Esophagus muscularis mucosa (tissue), 3 donors: ENCODE results near the gene PRR5.

Experiments used
- CTCF ChIP-seq, 3 experiments: fragments of 200-600 bp in 2 of 3; fragments of 450-650 bp in 1 of 3; sonication (generic) in 2 of 3; IDR thresholded peaks; one replicate each; pipeline ENCODE4 v1.5.1; 2017 to 2019; ENCODE audit warnings: antibody characterized with exemption in 3 of 3, mild to moderate bottlenecking in 2 of 3, moderate library complexity in 1 of 3
- POLR2A ChIP-seq: fragments of 450-650 bp; IDR thresholded peaks from one replicate; pipeline ENCODE4 v1.6.1; 2017; ENCODE audit warnings: antibody characterized with exemption, moderate library complexity, mild to moderate bottlenecking, low read depth
- POLR2AphosphoS5 ChIP-seq, 2 donors: sonication (generic); formaldehyde crosslinking; IDR thresholded peaks; one replicate each; pipeline ENCODE4 v1.6.1; 2017; ENCODE audit warnings: antibody characterized with exemption in 2 of 2

DNA sequence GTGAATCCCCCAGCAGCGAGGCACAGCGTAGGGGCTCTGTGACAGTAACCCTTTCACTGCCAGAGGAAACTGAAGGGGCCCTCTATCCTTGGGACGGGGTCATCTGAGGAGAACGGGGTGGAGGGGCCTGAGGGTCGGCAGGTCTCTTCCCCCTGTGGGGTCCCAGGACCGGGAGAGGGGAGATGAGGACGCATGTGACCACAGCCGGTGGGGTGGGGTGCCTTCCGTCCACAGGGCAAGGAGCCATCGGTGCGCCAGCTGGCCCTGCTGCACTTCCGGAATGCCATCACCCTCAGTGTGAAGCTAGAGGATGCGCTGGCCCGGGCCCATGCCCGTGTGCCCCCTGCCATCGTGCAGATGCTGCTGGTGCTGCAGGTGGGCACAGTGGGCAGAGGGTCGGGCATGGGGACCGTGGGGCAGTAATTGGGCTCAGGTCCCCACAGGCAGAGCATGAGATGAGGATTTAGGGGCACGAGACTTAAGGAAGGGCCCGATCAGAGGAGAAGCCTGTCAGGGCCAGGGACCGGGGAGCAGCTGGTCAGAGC is 30.1 kb downstream of the PRR5 start:
- TF ChIP-seq POLR2A (no peak), CTCF (IDR thresholded peaks at IDR 0.05) (no peak), POLR2AphosphoS5 (IDR thresholded peaks at IDR 0.05) (no peak)
